Hippocampal formation (tissue), 2 donors: Measurements from ENCODE around the gene CDH18.

ENCODE experiments used
- DNase-seq, 2 donors: peaks; one replicate each; lab custom pipeline; 2025; lab: John Stamatoyannopoulos, UW

Gene CDH18

GRCh38 chr5:19987612-19988361, at the start of gene CDH18:
CDH18 (minus strand) TSS chr5:19988200; CDS start chr5:19838986, 149,214 bp downstream.
- DNase-seq: peak; percentile 44 to 53

- no peak for DNase-seq
Measured at GRCh38 chr5:20034717-20035116, 46.7 kb upstream of the CDH18 start.

- DNase-seq: no peak
Measured at GRCh38 chr5:20033881-20034280, 45.9 kb upstream of the CDH18 start.

DNA sequence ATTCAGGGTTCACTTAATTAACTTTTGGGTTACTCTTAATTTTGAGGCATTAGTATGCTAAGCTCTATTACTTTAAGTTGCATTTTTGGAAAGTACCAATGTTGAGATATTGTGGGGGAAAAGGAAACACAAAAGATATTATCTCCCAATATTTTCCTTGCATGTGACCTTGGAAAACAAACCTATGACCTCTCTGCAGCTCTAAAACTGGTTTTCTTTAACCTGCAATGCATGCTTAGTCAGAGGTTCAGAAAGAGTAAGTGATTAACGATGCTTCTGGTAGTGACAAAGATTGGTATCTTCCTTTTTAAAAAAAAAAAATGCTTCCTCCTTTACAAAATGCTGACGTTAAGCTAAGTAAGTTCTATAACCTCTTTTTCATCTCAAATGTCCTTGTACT, 44.9 kb upstream of the CDH18 start:
- DNase-seq: no peak

DNA sequence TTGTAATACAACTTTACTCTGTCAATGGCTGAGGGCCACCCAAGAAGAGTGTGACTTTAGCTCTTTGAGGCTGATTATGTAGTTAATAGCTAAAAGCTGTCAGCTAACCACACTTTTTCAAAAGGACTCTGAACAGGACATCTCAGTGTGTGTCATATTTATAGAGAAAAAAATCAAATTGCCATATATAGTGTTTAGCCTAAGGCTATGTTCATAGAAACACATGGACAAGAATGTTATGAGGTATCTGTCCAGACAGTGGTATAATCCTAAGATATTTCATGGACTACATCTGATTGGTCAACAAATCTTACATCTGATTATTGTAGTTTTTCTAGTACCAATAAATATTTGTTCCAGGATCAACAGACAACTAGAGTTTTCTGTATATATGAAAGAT, 42.1 kb upstream of the CDH18 start:
- DNase-seq: no peak

DNA sequence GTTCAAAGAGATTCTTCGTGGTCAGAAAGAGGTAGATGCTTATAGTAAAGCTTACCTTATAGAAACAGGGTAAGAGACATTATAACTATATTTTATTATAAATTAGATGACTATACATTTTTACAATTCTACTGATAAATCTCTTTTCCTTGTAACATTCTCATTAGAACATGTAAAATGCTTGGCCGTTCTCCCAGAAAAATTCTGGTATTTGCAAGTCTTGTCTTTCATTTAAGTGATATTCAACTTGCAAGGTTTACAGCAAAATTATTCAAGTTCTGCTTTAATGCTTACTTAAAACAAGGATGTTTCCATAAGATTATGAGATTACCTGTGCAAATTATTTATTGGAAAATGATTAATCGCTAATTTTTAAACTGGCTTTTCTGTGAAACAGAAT, 41.3 kb upstream of the CDH18 start:
- no peak for DNase-seq

DNA sequence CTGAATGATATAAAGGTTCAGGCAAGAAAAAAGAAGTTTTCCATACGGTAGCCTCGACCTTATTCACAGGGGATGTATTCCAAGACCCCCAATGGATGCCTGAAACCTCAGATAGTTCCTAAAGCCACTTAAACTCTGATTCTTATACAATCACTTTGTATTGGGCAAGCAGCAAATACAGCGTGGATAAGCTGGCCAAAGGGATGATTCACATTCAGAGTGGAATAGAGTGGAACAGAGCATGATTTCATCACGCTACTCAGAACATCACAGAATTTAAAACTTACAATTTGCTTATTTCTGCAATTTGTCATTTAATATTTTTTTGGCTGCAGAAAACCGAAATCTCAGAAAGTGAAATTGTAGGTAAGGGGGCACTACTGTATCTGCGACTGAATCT, 40.5 kb upstream of the CDH18 start:
- DNase-seq: no peak

- no peak for DNase-seq
Measured at GRCh38 chr5:20023686-20024180, 35.7 kb upstream of the CDH18 start.

DNA sequence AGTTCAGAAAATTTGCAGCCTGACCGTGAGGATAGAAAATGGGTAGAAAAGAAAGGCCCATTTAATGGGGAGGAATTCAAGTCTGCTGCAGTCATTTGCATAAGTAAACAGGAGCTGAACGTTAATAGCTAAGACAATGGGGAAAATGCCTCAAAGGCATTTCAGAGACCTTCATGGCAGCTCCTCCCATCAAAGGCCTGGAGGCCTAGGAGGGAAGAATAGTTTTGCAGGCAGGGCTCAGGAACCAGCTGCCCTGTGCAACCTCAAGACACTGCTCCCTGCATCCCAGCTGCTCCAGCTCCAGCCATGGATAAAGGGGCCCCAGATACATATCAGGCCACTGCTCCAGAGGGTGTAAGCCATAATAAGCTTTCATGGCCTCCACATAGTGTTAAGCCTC, 32.2 kb upstream of the CDH18 start:
- DNase-seq: no peak

- DNase-seq: no peak
Measured at GRCh38 chr5:20017021-20017420, 29.0 kb upstream of the CDH18 start.

GRCh38 chr5:20000416-20000815, 12.4 kb upstream of the CDH18 start:
- no peak for DNase-seq

GRCh38 chr5:19988457-19988856, 457 bp upstream of the CDH18 start:
- no peak for DNase-seq

GRCh38 chr5:19986806-19987205, 1.2 kb downstream of the CDH18 start:
- no peak for DNase-seq

DNA sequence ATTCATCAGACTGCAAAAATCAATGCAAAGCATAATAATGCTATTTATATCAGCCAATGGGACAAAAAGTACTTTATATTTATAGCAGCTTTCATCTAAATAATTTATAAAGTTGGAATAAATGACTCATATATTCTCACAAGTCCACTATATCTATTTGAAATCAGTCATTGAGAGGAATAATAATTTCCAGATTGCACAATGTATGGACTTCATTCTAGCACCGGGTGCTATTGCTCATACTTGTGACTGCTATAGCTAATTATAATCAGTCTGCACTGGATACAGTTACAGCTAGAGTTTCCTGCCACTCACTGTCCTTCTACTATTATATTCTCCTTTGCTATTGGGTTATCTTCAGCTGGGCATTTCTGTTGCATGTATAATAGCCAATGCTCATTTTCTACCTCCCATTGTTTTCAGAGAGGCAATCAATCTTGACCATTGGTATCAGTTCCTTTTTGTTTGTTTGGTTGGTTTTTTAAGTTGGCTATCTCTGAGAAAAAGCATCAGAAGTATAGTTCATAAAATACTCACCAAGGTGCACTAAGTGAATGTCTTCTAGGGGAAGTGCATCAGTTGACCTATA, 1.9 kb downstream of the CDH18 start:
- no peak for DNase-seq

GRCh38 chr5:19978476-19978875, 9.5 kb downstream of the CDH18 start:
- DNase-seq: no peak

DNA sequence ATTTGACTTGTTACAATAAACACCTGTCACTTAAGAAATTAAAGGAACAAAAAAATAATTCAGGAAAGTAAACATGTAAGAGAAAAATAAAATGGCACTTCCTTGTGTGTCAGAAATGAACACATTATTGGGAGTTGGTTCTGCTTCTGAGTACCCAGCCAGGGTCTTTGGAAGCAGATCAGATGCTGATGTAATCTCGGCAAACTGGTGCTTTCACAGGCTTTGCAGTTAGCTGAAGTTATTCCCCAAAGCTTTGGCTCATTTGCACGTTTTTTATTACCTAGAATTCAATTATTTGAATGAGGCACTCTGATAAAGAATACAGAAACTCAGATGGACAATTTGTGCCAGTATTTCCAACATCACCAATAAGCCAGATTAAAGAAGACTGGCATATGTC, 10.9 kb downstream of the CDH18 start:
- DNase-seq: no peak

- DNase-seq: no peak
Measured at GRCh38 chr5:19975795-19976194, 12.2 kb downstream of the CDH18 start.

- no peak for DNase-seq
Measured at GRCh38 chr5:19960451-19960850, 27.5 kb downstream of the CDH18 start.

- no peak for DNase-seq
Measured at GRCh38 chr5:19959830-19960384, 28.1 kb downstream of the CDH18 start.

GRCh38 chr5:19950897-19951296, 37.1 kb downstream of the CDH18 start:
- DNase-seq: no peak

DNA sequence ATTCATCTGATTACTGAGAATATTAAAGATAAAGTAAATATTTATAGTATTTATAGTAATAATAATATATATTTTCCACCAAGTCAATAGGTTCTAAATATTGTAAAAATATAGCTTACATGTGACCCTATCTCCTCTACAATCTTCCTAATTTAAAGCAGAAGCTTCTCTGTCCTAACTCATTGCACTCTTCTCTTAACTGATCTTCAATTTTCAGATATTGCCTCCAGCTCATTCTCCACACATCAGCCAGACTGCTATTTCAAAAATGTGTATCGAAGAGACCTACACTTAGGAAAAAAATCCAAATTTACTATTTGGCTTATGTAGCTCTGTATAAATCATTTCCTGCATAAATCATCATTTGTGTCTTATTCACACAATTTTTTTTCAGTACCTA, 47.8 kb downstream of the CDH18 start:
- no peak for DNase-seq

DNA sequence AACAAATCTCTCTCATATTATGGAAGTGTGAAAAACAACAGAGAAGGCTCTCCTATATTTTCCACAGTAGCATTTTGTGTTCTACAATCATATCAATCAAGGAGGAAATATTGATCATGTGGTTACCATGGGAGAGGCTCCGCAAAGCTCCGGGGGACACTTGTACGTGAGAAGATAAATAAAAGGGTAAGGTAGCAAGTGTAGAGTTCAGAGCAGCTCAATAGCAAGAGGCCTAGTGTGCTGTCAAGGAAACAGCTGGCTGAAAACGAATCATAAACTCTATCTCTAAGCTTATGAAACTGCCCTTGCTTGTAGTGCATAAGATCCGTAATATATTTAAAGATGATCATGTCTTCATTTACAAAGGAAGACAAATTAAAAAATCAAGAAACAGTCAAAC, 57.5 kb downstream of the CDH18 start:
- no peak for DNase-seq
